Right atrium auricular region (tissue), 2 donors: ENCODE results near the gene DRD5. TPM values are rescaled to one million over a fixed set of nuclear protein-coding genes. Genes with fewer than 3 reads are reported as not detected.
"Not testable (repeated sequence)": the region's sequence is repeated elsewhere in the genome, so short reads cannot be mapped to it uniquely, and the experiment has no call there.

Experiments used
- DNase-seq: peaks from one replicate; pipeline ENCODE4 v3.0.0-alpha.2; 2019; ENCODE audit warnings: low spot score
- H3K27ac ChIP-seq, 2 donors: fragments of 200-600 bp; sonication (generic); 1 replicate in 1 of 2; 2 replicates in 1 of 2; pipeline ENCODE4 v1.5.1; 2016 to 2019
- H3K27me3 ChIP-seq, 2 donors: fragments of 200-600 bp; sonication (generic); one replicate each; pipeline versions ENCODE4 v1.5.1 to v1.6.0; 2017 to 2019
- H3K36me3 ChIP-seq: fragments of 200-600 bp; sonication (generic); one replicate; pipeline ENCODE4 v1.5.1; 2016
- H3K4me1 ChIP-seq, 2 donors: fragments of 200-600 bp; sonication (generic); one replicate each; pipeline versions ENCODE4 v1.5.1 to v1.6.0; 2017 to 2019
- H3K4me3 ChIP-seq, 2 donors: fragments of 200-600 bp; sonication (generic); 1 replicate in 1 of 2; 2 replicates in 1 of 2; pipeline ENCODE4 v1.5.1; 2017 to 2019; ENCODE audit warnings: mild to moderate bottlenecking in 1 of 2, moderate library complexity in 1 of 2
- H3K9me3 ChIP-seq, 2 donors: fragments of 200-600 bp; sonication (generic); one replicate each; pipeline ENCODE4 v1.5.1; 2019
- CTCF ChIP-seq, 2 donors: fragments of 200-600 bp; sonication (generic); IDR thresholded peaks; one replicate each; pipeline ENCODE4 v1.5.1; 2019; ENCODE audit warnings: antibody characterized with exemption in 2 of 2
- total RNA-seq, 2 donors: library from RNA; depleted of rRNA; stranded (reverse); fragments of >200 nt; gene quantifications; one replicate each; pipeline ENCODE4 v1.1.0, GENCODE V29; 2016

The DRD5 gene
- under 1 TPM in 1 of 2 donors, not detected in 1; 0.24 TPM for total RNA-seq

GRCh38 chr4:9781343-9782135 is at the start of gene DRD5:
DRD5 (plus strand) TSS chr4:9781634; CDS start chr4:9782030, 396 bp downstream.
- peak within 1 kb of the TSS in 1 of 2 donors; percentile 15 for H3K4me3 ChIP-seq
- no peak for DNase-seq
- no peak for TF ChIP-seq CTCF (IDR thresholded peaks at IDR 0.05)
- no peak within 1 kb of the TSS for H3K27ac ChIP-seq
- H3K9me3 ChIP-seq, result no peaks in the 10 kb centered on the region
- H3K27me3 ChIP-seq, result peaks cover 0 to 5% of the 10 kb centered on the region in 2 donors
- no peaks in the 10 kb centered on the region for H3K36me3 ChIP-seq
- H3K4me1 ChIP-seq, result peaks cover 0 to 4% of the 10 kb centered on the region in 2 donors

DNA sequence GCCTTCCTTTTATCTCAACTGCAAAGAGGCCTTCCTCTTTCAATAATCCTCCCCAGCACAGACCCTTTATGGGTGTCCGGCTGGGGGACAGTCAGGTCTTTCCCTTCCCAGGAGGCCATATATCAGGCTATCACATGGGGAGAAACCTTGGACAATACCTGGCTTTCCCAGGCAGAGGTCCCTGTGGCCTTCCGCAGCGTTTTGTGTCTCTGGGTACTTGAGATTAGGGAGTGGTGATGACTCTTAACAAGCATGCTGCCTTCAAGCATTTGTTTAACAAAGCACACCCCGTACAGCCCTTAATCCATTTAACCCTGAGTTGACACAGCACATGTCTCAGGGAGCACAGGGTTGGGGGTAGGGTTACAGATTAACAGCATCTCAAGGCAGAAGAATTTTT is 49.2 kb upstream of the DRD5 start:
- not testable (repeated sequence) for H3K9me3 ChIP-seq, H3K4me1 ChIP-seq, H3K36me3 ChIP-seq, H3K27ac ChIP-seq, H3K27me3 ChIP-seq, H3K4me3 ChIP-seq, DNase-seq

GRCh38 chr4:9735515-9735914 is 45.9 kb upstream of the DRD5 start:
- Histone ChIP-seq H3K4me1 (no peaks in the 10 kb centered on the region), H3K36me3 (no peaks in the 10 kb centered on the region), H3K27me3 (no peaks in the 10 kb centered on the region), H3K27ac (no peak overlapping the region), H3K4me3 (no peak overlapping the region), H3K9me3 (no peaks in the 10 kb centered on the region)
- no peak for TF ChIP-seq CTCF (IDR thresholded peaks at IDR 0.05)
- DNase-seq, result no peak

DNA sequence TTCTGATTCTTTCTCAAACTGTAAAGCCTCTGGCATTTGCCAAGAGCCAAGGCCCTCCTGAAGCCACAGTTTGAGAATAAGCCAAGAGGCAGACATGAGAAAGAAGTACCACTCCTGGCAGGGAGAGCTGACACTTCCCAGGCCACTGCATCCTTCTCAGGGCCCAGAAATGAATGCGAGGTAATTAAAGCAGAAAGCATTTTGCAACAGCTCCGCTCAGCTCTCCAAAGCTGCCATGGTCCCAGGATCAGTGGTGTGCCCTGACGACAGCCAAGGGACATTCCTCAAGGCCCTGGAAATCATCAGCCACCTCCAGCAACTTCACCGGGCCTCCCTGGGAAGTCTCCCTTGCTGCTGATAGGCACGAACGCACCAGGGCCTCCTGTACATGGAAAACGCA is 44.2 kb upstream of the DRD5 start:
- not testable (repeated sequence) for DNase-seq, H3K36me3 ChIP-seq, H3K27me3 ChIP-seq, H3K4me3 ChIP-seq, H3K27ac ChIP-seq, H3K4me1 ChIP-seq, H3K9me3 ChIP-seq

DNA sequence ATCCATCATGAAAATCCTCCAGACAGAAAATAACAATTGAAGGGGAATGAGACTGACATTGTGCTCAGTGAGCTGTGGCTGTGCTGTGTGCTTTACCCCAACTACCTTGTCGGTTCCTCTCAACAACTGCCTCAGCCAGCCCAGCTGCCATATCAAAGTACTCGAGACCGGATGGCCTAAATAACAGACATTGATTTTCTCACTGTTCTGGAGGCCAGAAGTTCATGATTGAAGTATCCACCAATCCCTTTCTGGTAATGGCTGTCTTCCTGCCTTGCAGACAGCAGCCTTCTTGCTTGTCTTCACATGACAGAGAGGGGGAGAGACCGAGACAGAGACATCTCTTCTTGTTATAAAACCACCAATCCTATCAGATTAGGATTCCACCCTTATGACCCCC is 37.6 kb upstream of the DRD5 start:
- H3K9me3 ChIP-seq, DNase-seq, H3K36me3 ChIP-seq, H3K4me3 ChIP-seq, H3K27ac ChIP-seq, H3K4me1 ChIP-seq, H3K27me3 ChIP-seq: not testable (repeated sequence)

GRCh38 chr4:9745782-9746181 is 35.7 kb upstream of the DRD5 start:
- H3K36me3 ChIP-seq, result no peaks in the 10 kb centered on the region
- DNase-seq, result no peak
- H3K4me3 ChIP-seq, result no peak overlapping the region
- H3K9me3 ChIP-seq, result no peaks in the 10 kb centered on the region
- no peak for TF ChIP-seq CTCF (IDR thresholded peaks at IDR 0.05)
- H3K27ac ChIP-seq, result no peak overlapping the region
- no peaks in the 10 kb centered on the region for H3K27me3 ChIP-seq
- no peaks in the 10 kb centered on the region for H3K4me1 ChIP-seq

- no peaks in the 10 kb centered on the region for H3K27me3 ChIP-seq
- H3K4me3 ChIP-seq, result no peak overlapping the region
- no peaks in the 10 kb centered on the region for H3K9me3 ChIP-seq
- H3K36me3 ChIP-seq, result no peaks in the 10 kb centered on the region
- H3K27ac ChIP-seq, result no peak overlapping the region
- H3K4me1 ChIP-seq, result no peaks in the 10 kb centered on the region
- no peak for TF ChIP-seq CTCF (IDR thresholded peaks at IDR 0.05)
- DNase-seq, result no peak
Measured at GRCh38 chr4:9758641-9759317, 22.7 kb upstream of the DRD5 start.
